Measurements from ENCODE around the gene EML5. TPM values are rescaled to one million over a fixed set of nuclear protein-coding genes. Genes with fewer than 3 reads are reported as not detected.

EML5 gene
- total RNA-seq, 2 experiments from 2014 or later: 2.8 to 3.1 TPM

GRCh38 chr14:88798156-88798555 is 5.4 kb upstream of the EML5 start:
- Histone ChIP-seq H3K27ac (ENCODE audit: low read depth in 1 of 2, low read length in 2 of 2) (no peak overlapping the region), H3K4me3 (ENCODE audit: low read length) (no peak overlapping the region), H3K4me1 (ENCODE audit: insufficient read depth, low read length) (peaks cover 4% of the 10 kb centered on the region), H3K36me3 (ENCODE audit: insufficient read depth, low read length) (no peaks in the 10 kb centered on the region), H3K9me3 (ENCODE audit: control insufficient read depth in 1 of 2, insufficient read depth in 1 of 2, low read length in 2 of 2) (no peaks in the 10 kb centered on the region), H3K27me3 (ENCODE audit: control insufficient read depth in 1 of 2, insufficient read depth in 2 of 2, low read length in 2 of 2) (no peaks in the 10 kb centered on the region)
- TF ChIP-seq CTCF (IDR thresholded peaks at IDR 0.05): no peak
- H3K4me1 Mint-ChIP-seq (ENCODE audit: low read depth): no peaks in the 10 kb centered on the region
- H3K9me3 Mint-ChIP-seq: no peaks in the 10 kb centered on the region
- no peak for DNase-seq
- no peak overlapping the region for H3K27ac Mint-ChIP-seq
- ChIA-PET POLR2A (no interaction called here), CTCF (no interaction called here)
- intact Hi-C loops (cut with DNase I, micrococcal nuclease): no loop called here
- H3K27me3 Mint-ChIP-seq: peaks cover 43% of the 10 kb centered on the region
- H3K4me3 Mint-ChIP-seq: no peak overlapping the region
- ATAC-seq (ENCODE audit: poor library complexity): no peak
- no peaks in the 10 kb centered on the region for H3K36me3 Mint-ChIP-seq (ENCODE audit: low read depth)

- TF ChIP-seq CTCF (IDR thresholded peaks at IDR 0.05): no peak
- ATAC-seq (ENCODE audit: poor library complexity): no peak
- Mint-ChIP-seq H3K4me1 (ENCODE audit: low read depth) (peaks cover 20% of the 10 kb centered on the region), H3K27me3 (peaks cover 3% of the 10 kb centered on the region), H3K27ac (peak overlapping the region; percentile 65), H3K9me3 (no peaks in the 10 kb centered on the region), H3K4me3 (peak overlapping the region; percentile 84), H3K36me3 (ENCODE audit: low read depth) (no peaks in the 10 kb centered on the region)
- Histone ChIP-seq H3K4me1 (ENCODE audit: insufficient read depth, low read length) (peaks cover 16% of the 10 kb centered on the region), H3K27ac (ENCODE audit: low read depth in 1 of 2, low read length in 2 of 2) (no peak overlapping the region), H3K4me3 (ENCODE audit: low read length) (peak overlapping the region; percentile 89), H3K36me3 (ENCODE audit: insufficient read depth, low read length) (no peaks in the 10 kb centered on the region), H3K27me3 (ENCODE audit: control insufficient read depth in 1 of 2, insufficient read depth in 2 of 2, low read length in 2 of 2) (peaks cover 0 to 3% of the 10 kb centered on the region in 2 experiments), H3K9me3 (ENCODE audit: control insufficient read depth in 1 of 2, insufficient read depth in 1 of 2, low read length in 2 of 2) (no peaks in the 10 kb centered on the region)
- CTCF ChIA-PET: no interaction called here
- POLR2A ChIA-PET: interaction anchor here (3.2 kb wide), 1 partner anchor 31 kb away, joined by 20 read pairs; the partner anchor contains the start of gene TTC8
- no peak for DNase-seq
- intact Hi-C loops (cut with DNase I, micrococcal nuclease): loop anchor here (1.0 to 5.0 kb wide), 4 partner anchors 29 to 1162 kb away; partner anchors contain the start of genes EFCAB11 (in 1 of the 2), GPR65 (in 1 of the 2), TDP1 (in 1 of the 2) and ZC3H14 (in 1 of the 2)
Measured at GRCh38 chr14:88793259-88793625, 489 bp upstream of the EML5 start.

GRCh38 chr14:88791629-88792472 is 902 bp downstream of the EML5 start:
- Histone ChIP-seq H3K27me3 (ENCODE audit: control insufficient read depth in 1 of 2, insufficient read depth in 2 of 2, low read length in 2 of 2) (peaks cover 0 to 3% of the 10 kb centered on the region in 2 experiments), H3K27ac (ENCODE audit: low read depth in 1 of 2, low read length in 2 of 2) (no peak overlapping the region), H3K36me3 (ENCODE audit: insufficient read depth, low read length) (no peaks in the 10 kb centered on the region), H3K4me1 (ENCODE audit: insufficient read depth, low read length) (peaks cover 16% of the 10 kb centered on the region), H3K4me3 (ENCODE audit: low read length) (peak overlapping the region; percentile 89), H3K9me3 (ENCODE audit: control insufficient read depth in 1 of 2, insufficient read depth in 1 of 2, low read length in 2 of 2) (no peaks in the 10 kb centered on the region)
- Mint-ChIP-seq H3K4me1 (ENCODE audit: low read depth) (peaks cover 20% of the 10 kb centered on the region), H3K36me3 (ENCODE audit: low read depth) (no peaks in the 10 kb centered on the region), H3K4me3 (peak overlapping the region; percentile 95), H3K9me3 (peaks cover 3% of the 10 kb centered on the region), H3K27me3 (no peaks in the 10 kb centered on the region), H3K27ac (peak overlapping the region; percentile 85)
- CTCF ChIA-PET: no interaction called here
- POLR2A ChIA-PET: interaction anchor here (0.7 to 3.2 kb wide), 3 partner anchors 33 to 112 kb away, joined by 3 to 20 read pairs (median 3); partner anchors contain the start of gene TTC8
- intact Hi-C loops (cut with DNase I, micrococcal nuclease): loop anchor here (2.0 to 5.0 kb wide), 4 partner anchors 33 to 1163 kb away; partner anchors contain the start of genes EFCAB11 (in 1 of the 2), GPR65 (in 1 of the 2), TDP1 (in 1 of the 2) and TTC8 (in 1 of the 2)
- DNase-seq (peak in 9 of 14 experiments; percentile 3 to 43 (median 9)), ATAC-seq (ENCODE audit: poor library complexity) (peak; percentile 5)
- no peak for TF ChIP-seq CTCF (IDR thresholded peaks at IDR 0.05)
